ENCODE measurements around the gene CACNA2D1. TPM values are rescaled to one million over a fixed set of nuclear protein-coding genes. Genes with fewer than 3 reads are reported as not detected.

Gene CACNA2D1
- total and polyA plus RNA-seq, 9 of the 15 experiments (the other 6 are each of a cell fraction or from before 2014, with no cell fraction given): 0.49 TPM; not detected in 8

- Histone ChIP-seq H3K27me3 (ENCODE audit: control insufficient read depth in 2 of 2, insufficient read depth in 2 of 2, low read length in 2 of 2) (no peaks in the 10 kb centered on the region), H3K79me2 (ENCODE audit: control insufficient read depth, insufficient read depth, low read length) (no peaks in the 10 kb centered on the region), H3K9ac (ENCODE audit: insufficient read depth in 1 of 2, low read depth in 2 of 2, low read length in 2 of 2) (no peak overlapping the region), H4K20me1 (replicated peaks; ENCODE audit: control insufficient read depth, insufficient read depth, low read length) (no peaks in the 10 kb centered on the region), H3K9me1 (ENCODE audit: control insufficient read depth, insufficient read depth, low read length) (no peaks in the 10 kb centered on the region), H3K9me3 (replicated peaks; ENCODE audit: control insufficient read depth, insufficient read depth, low read depth, low read length) (no peaks in the 10 kb centered on the region), H3K4me2 (ENCODE audit: insufficient read depth, low read length) (no peak overlapping the region), H3K4me3 (no peak overlapping the region), H3K27ac (ENCODE audit: extremely low read depth, low read depth, low read length) (no peak overlapping the region), H2AFZ (ENCODE audit: low read depth, low read length) (no peak overlapping the region), H3K36me3 (ENCODE audit: control insufficient read depth, insufficient read depth, low read length) (no peaks in the 10 kb centered on the region), H3K4me1 (replicated peaks in 1 of 2; ENCODE audit: control insufficient read depth in 2 of 2, insufficient read depth in 2 of 2, low read length in 2 of 2) (no peaks in the 10 kb centered on the region)
- ChIA-PET CTCF (ENCODE audit: low intra/inter-chr PET ratio) (no interaction called here), POLR2A (no interaction called here)
- BruUV-seq (replicated peaks): no TSS peak
- intact Hi-C loops (cut with micrococcal nuclease): no loop called here
- in situ Hi-C loops (cut with MboI): no loop called here
- TF ChIP-seq, protein P1, sequence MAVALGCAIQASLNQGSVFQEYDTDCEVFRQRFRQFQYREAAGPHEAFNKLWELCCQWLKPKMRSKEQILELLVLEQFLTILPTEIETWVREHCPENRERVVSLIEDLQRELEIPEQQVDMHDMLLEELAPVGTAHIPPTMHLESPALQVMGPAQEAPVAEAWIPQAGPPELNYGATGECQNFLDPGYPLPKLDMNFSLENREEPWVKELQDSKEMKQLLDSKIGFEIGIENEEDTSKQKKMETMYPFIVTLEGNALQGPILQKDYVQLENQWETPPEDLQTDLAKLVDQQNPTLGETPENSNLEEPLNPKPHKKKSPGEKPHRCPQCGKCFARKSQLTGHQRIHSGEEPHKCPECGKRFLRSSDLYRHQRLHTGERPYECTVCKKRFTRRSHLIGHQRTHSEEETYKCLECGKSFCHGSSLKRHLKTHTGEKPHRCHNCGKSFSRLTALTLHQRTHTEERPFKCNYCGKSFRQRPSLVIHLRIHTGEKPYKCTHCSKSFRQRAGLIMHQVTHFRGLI (CRISPR knock-in tag; IDR thresholded peaks at IDR 0.05): no peak
- TF ChIP-seq SRSF1 (IDR thresholded peaks at IDR 0.05; ENCODE audit: low read depth, low read length): no peak
- no peak for TF ChIP-seq RBBP5 (IDR thresholded peaks at IDR 0.05; ENCODE audit: borderline replicate concordance, insufficient read depth, low read length, poor library complexity, severe bottlenecking)
- no peak for TF ChIP-seq POLR2H (tag; IDR thresholded peaks at IDR 0.05; ENCODE audit: low read depth)
- TF ChIP-seq ZKSCAN1 (IDR thresholded peaks at IDR 0.05; ENCODE audit: low read depth, low read length): no peak
- no peak for TF ChIP-seq SLC30A9 (CRISPR knock-in tag; IDR thresholded peaks at IDR 0.05)
- no peak for TF ChIP-seq ERF (CRISPR knock-in tag; IDR thresholded peaks at IDR 0.05)
- no peak for TF ChIP-seq HBP1 (CRISPR knock-in tag; IDR thresholded peaks at IDR 0.05)
- TF ChIP-seq POLR3A (IDR thresholded peaks at IDR 0.05; ENCODE audit: borderline replicate concordance, extremely low read depth, insufficient read depth, insufficient read length): no peak
- TF ChIP-seq SIRT6 (IDR thresholded peaks at IDR 0.05; ENCODE audit: low read depth, low read length): no peak
- TF ChIP-seq MAFF (IDR thresholded peaks at IDR 0.05; ENCODE audit: low read length): no peak
- TF ChIP-seq NR2F6 (CRISPR knock-in tag; IDR thresholded peaks at IDR 0.05): no peak
- no peak for TF ChIP-seq ZNF436 (CRISPR knock-in tag; IDR thresholded peaks at IDR 0.05)
- TF ChIP-seq CHCHD3 (CRISPR knock-in tag; IDR thresholded peaks at IDR 0.05): no peak
- TF ChIP-seq BDP1 (IDR thresholded peaks at IDR 0.05; ENCODE audit: insufficient read depth, insufficient read length): no peak
- TF ChIP-seq SMAD1 (IDR thresholded peaks at IDR 0.05; ENCODE audit: low read depth, low read length, partially characterized antibody): no peak
- FAIRE-seq (no peak), ATAC-seq (no peak), DNase-seq (ENCODE audit: extremely low read depth in 1 of 4, low spot score in 3 of 4) (no peak)
- WGBS (ENCODE audit: insufficient coverage, low coverage, missing lambda C conversion rate): 3% methylated on average over 3 of the region's 3 CpGs
Observed at GRCh38 chr7:82414389-82414788, 29.2 kb downstream of the CACNA2D1 start.

Measured in K562 (cell line).